Sigmoid colon (tissue), 3 donors: ENCODE measurements around the gene CCNE1.

Experiments
- CTCF ChIP-seq, 4 experiments: fragments of 450-650 bp in 3 of 4; fragments of 200-600 bp in 1 of 4; IDR thresholded peaks; one replicate each; pipeline ENCODE4 v1.5.1; 2016 to 2019; ENCODE audit warnings: antibody characterized with exemption in 4 of 4, mild to moderate bottlenecking in 3 of 4, moderate library complexity in 2 of 4
- POLR2A ChIP-seq, 2 donors: fragments of 450-650 bp; IDR thresholded peaks; one replicate each; pipeline ENCODE4 v1.6.1; 2016; ENCODE audit warnings: antibody characterized with exemption in 2 of 2, mild to moderate bottlenecking in 2 of 2, moderate library complexity in 2 of 2

- TF ChIP-seq CTCF (IDR thresholded peaks at IDR 0.05) = no peak
- no peak for TF ChIP-seq POLR2A (IDR thresholded peaks at IDR 0.05)
These were observed 11.5 kb upstream of the CCNE1 start for GRCh38 chr19:29800100-29800825.
